T-helper 1 cell (primary cell): ENCODE results near the gene USP35.

Experiments
- DNase-seq, 5 donors: peaks; one replicate each; pipeline ENCODE4 v3.0.0-alpha.2; 2012 to 2020

The USP35 gene

DNA sequence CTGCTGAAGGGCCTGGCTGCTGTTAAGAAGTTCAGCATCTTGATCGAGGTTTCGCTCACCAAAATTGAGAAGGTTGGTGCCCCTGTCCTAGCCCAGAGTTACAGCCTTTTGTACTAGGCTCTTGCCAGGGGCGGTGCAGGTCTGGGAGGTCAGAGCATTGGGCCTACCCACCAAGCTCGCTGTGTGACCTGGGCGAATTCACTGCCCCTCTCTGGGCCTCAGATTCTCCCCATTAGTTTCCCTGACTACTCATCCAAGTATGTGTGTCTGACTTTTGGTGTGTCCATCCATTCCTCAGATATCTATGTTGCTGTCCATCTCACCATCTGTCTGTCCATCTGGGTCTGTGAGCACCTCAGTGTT, 10.9 kb downstream of the USP35 start:
- no peak for DNase-seq

DNA sequence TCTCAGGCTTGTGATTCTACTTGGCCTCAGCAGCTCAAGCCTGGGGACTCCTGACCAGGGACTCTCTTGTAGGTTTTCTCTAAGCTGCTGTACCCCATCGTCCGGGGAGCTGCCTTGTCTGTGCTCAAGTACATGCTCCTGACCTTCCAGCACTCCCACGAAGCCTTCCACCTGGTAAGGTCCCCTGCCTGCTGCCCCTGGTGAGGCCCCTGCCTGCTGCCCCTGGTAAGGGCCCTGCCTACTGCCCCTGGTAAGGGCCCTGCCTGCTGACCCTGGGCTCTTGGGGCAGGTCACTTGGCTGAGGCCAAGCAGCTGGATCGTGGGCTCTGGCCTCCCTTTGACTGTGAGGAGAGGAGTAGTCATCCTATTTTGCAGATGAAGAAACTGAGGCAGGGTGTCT, 11.3 kb downstream of the USP35 start:
- DNase-seq = no peak

DNA sequence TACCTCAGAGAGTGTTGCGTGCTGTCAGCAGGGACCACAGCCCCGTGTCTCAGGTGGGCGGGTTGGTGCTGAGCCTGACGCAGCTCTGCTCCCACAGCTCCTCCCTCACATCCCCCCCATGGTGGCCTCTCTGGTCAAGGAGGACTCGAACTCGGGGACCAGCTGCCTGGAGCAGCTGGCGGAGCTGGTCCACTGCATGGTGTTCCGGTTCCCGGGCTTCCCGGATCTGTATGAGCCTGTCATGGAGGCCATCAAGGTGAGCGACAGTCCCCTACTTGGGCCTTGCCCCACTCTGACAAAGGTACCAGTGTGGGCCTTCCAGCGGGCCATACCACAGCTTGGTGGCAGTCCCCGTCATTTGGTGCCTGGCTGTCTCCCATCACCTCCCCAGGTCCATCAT, 11.8 kb downstream of the USP35 start:
- no peak for DNase-seq

DNA sequence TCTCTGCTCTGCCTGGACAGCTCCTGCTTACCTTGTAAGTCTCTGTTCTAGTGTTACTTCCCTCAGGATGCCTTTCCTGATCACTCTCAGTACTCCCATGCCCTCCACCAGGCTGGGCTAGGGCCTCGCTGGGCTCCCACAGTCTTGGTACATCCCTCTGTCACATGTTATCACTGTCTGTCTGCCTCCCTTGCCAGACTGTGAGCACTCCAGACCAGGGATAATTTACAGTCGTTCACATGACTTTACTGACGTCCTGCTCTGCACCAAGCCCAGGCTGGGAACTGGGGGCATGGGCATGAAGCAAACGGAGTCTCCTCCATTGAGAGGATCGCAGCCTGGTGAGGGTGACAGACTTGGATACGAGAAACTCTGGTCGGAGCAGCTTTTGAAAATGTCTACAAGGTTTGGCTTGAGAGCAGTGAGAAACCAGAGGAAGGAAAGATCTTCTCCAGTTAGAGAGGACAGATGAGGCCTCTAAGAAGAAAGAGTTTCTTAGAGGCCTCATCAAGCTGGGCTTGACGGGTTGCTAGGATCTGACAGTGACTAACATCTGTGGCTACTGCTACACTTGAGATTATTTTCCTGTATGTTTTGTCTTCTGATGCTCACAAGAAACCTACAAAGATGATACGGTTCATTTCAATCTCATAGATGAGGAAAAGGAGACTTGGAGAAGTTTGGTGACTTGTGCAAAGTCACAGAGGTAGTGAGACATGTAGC, 12.5 kb downstream of the USP35 start:
- DNase-seq = no peak

DNA sequence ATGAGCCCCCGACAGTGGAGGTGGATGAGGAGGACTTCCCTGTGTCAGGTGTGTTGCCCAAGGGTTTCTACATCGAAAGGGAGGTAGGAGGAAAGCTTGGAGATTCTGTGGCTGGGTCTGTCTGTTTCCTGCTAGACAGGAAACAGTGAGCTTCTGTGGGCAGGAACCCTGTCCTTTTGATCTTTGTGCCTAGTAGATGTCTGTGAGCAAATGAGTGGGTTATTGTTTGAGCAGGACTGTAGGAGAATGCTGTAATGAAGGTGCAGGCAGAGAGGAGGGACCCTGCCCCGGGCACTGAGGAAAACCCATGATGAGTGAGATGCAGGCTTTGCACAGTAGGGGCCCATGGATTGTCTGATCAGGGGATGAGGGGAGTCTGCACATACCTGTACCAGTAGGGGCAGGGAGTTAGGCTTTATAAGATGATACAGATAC, 14.0 kb downstream of the USP35 start:
- DNase-seq = peak; percentile 25 to 79 (median 62)

DNA sequence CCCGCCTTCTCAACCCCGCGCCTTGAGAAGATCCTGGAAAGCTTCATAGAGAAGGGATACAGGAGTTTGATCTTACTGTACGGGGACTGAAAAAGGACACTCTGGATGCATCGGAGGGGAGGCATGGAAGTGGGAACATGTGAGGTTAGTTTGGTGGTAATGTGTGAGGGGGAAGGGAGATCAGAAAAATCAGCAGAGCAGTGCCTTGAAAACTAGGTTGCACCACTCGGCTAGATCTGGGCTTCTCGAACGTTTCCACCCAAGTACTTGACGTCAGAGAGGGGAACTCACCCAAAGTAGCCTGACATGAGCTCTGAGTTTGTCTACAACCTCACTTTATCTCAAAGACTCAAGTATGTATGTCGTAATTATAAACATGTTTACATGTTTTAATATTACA, 14.5 kb downstream of the USP35 start:
- DNase-seq = peak in 4 of 5 donors; percentile 53 to 64 (median 59)

DNA sequence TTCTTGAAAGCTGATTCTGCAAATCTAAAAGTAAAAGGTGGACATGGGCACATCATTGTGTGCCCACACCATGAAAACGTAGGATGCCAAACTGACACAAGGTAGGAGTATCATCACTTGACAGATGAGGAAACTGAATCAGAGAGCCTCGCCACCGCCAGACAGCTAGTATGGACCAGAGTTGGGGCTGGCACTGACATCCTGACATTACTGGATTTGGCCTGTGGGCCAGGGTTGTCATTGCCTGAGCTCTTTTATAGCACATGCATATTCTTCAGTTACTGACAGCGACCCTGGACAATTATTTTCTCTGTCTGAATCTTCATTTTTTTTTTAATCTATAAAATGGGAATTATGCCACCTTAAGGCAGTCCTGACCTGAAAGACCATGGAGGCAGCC, 16.5 kb downstream of the USP35 start:
- DNase-seq = no peak

DNA sequence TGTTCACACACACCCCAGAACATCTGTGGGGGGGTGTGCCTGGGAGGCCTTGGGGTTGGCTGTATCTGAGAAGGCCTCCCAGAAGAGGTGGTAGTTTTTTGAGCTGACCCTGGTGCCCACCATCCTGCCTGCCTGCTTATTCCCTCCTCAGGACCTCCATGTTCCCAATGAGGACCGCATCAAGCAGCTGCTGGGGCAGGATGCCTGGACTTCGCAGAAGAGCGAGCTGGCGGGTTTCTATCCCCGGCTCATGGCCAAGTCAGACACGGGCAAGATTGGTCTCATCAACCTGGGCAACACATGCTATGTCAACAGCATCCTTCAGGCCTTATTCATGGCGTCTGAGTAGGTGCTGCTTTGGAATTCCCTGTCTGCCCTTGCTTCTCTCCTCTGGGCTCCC, 17.0 kb downstream of the USP35 start:
- no peak for DNase-seq

DNA sequence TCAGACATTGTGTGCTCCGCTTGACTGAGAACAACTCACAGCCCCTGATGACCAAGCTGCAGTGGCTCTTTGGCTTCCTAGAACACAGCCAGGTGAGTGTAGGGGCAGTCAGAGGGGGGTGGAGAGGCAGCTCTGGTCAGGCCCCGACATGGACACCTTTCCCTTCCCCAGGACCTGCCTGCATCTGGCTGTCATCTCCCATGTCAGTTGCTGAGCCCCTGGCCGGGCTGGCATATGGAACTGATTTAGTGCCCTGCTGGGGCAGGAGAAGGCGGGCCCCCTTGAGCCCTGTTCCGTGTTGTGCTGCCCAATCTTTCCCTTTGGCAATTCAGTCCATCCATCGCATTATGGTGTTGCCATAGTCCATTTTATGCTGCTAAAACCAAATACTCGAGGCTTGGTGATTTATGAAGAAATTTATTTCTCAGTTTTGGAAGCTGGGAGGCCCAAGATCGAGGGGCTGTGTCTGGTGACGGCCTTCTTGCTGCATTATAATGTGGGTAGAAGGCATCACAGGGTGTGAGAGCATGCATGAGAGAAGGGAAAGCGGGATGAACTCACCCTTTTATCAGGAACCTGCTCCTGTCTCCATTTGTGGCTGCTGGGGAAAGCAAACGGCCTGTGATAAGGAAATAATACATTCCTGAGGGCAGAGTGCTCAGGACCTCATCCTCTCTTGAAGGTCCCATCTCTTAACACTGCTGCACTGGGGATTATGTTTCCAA, 19.0 kb downstream of the USP35 start:
- no peak for DNase-seq

DNA sequence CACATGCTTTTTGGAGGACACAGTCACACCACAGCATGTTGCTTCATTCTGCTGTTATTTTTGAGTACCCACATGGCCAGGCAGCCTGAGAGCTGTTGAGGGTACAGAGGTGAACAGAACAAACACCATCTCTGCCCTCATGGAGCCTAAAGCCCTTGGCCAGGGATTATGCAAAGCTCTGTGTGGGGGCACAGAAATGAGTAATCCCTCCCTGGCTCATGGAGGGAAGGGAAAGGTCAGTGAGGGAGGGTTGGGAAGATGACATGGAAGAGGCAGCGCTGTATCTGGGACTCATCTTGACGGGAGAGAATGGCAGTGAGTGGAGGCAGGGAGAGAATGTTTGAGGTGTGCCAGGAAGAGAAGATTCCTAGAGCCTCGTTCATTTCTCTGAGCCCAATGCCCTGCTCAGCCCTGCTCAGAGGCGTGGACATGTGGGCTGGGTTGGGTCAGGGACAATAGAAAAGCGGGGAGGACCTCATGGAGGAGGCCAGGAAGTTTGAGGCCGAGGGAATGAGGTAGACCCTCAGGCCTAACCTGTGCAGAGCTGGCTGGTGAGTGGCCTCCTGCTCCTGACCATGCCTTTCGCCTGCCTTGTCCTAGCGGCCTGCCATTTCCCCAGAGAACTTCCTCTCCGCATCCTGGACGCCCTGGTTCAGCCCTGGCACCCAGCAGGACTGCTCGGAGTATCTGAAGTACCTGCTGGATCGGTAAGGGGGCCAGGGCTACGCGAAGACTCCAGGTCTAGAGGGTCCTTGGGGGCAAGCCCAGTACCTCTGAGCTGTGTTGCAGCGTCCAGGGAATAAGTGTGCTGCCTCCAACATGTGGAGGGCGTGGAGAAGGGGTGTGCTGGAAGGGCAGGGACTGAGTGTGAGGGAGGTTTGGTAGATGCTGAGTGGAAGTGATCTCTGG, 19.8 kb downstream of the USP35 start:
- no peak for DNase-seq

DNA sequence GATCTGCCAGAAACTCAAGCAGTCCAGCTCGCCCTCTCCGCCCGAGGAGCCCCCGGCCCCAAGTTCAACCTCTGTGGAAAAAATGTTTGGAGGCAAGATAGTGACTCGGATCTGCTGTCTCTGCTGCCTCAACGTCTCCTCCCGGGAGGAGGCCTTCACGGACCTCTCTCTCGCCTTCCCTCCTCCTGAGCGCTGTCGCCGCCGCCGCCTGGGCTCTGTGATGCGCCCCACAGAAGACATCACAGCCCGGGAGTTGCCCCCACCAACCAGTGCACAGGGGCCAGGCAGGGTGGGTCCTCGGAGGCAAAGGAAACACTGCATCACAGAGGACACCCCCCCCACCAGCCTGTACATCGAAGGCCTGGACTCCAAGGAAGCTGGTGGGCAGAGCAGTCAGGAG, 20.8 kb downstream of the USP35 start:
- DNase-seq = no peak

DNA sequence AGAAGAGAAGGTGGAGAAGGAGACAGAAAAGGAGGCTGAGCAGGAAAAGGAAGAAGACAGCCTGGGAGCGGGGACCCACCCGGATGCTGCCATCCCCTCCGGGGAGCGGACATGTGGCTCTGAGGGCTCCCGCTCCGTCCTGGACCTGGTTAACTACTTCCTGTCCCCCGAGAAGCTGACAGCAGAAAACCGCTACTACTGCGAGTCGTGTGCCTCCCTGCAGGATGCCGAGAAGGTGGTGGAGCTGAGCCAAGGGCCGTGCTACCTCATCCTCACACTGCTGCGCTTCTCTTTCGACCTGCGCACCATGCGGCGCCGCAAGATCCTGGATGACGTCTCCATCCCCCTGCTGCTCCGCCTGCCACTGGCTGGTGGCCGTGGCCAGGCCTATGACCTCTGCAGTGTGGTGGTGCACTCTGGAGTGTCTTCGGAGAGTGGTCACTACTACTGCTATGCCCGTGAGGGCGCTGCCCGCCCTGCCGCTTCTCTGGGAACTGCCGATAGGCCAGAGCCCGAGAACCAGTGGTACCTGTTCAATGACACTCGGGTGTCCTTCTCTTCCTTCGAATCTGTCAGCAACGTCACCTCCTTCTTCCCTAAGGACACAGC, 21.4 kb downstream of the USP35 start:
- no peak for DNase-seq

DNA sequence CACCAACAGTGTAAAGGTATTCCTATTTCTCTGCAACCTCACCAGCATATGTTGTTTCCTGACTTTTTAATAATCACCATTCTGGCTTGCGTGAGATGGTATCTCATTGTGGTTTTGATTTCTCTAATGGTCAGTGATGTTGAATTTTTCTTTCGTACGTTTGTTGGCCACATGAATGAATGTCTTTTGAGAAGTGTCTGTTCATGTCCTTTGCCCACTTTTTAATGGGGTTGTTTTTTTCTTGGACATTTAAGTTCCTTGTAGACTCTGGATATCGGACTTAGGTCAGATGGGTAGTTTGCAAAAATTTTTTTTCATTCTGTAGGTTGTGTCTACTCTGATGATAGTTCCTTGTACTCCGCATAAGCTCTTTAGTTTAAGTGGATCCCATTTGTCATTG, 22.8 kb downstream of the USP35 start:
- no peak for DNase-seq

DNA sequence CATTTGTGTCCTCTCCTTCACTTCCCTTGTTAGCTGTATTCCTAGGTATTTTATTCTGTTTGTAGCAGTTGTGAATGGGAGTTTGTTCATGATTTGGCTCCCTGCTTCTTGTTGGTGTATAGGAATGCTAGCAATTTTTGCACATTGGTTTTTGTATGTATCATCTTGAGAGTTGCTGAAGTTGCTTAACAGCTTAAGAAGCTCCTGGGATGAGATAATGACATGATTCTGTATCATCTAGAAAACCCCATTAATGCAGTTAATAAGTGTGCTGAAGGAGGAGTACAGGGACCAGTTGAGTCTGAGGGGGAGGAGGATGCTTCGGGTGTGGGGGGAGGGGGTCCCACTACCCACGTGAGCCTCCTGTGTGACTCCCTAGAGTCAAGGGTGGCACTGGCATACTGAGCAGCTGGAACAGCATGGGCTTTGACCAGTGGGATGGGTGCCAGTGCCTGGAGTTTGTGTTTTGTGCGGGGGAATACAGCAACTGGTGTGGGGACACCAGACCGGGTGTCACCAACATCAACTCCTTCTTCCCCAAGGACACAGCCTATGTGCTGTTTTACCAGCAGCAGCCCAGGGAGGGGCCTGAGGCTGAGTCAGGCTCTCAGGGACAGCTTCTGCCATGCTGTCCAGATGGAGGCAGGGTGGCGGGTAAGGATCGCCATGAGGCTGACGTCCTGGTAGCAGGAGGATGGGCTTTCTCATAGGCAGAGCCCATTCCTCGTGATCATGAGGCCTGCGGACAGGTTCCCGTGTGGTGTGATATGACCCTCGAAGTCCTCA, 24.1 kb downstream of the USP35 start:
- DNase-seq = no peak

DNA sequence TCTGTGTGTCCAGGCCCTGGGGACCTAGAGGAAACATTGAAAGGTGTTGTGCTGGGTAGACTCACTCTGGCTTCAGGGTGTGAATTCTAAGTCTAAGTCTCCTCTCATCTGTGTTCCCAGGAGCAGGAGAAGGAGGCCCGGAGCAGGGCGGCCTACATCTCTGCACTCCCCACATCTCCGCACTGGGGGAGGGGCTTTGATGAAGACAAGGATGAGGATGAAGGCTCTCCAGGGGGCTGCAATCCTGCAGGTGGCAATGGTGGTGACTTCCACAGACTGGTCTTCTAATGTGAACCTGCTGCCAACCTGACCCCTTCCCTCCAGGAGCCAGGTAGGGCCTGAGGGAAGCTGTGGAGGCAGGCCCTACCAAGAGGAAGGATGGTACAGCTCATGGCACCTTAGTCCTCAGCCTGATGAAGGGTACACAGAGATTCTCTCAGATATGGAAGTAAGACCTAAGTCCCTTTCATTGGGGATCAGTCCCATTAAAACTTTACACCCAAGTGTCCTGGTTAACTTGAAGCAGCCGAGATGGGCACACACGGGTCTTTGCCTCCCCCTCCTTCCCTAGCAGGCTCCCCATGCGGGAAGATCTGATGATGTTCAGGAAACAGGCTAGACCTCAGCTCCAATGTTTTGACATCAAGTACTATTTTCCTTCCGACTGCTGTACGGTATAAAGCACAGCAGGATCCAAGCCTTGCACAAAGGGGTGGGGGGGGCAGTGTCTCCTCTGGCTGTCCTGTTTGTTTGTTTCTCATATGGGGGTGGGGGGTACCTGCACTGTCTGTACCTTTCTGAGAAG, 25.0 kb downstream of the USP35 start:
- DNase-seq = no peak

DNA sequence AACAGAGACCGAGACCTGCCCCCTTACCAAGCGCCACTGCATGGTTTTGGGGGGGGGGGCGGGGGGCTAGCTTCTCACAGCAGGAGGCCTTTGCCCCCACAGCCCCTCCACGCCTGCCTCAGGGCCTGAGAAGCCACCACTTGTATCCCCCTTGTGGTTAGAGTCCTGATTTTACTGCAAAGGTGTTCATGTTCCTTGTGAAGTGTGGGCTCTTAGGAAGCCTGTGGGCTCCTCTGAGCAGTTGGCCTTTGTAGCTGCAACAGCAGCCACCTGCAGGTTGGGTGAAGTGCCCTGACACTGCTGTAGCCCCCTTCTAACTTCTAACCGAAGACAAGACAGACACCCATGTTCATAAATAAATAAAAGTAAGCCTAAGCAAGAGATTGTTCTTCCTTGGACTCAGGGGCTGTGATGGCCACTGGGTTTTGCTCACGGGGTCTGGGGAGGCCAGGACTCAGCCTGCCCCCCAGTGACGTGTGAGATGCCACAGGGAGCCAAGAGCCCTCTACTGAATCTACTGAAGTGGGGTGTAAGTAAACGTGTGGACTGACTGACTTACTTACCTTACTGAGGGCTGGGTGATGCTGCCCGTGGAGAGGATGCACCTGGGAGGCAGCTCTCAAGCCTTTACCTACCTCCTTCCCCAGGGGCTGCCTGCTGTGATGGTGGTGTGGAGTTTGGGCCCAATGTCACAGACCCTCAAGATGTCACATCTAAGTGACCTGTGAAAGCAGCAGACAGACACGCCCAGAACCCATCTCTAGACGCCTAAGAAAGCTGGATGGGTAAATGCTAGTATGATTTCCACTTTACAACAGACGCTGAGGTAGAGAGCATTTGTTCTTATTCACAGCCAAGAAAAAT, 25.8 kb downstream of the USP35 start:
- DNase-seq = no peak

DNA sequence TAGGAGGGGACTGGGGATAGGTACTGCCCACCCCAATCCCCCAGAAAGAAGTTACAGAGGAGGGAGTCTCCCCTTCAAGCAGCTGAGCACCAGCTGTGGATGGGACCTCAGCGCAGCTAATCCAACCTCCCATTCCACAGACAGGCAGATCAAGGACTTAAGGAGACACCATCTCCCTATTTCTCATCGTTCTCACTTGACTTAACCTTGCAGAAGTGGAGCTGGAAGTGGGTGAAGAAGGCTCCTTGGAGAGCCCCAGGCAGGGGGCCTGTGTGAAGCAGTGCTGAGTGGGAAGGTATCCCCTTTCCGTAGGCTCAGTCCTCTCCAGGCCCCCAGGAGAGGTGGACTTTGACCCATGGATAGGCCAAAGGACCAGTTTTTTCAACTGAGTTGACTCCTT, 27.3 kb downstream of the USP35 start:
- DNase-seq = no peak

DNA sequence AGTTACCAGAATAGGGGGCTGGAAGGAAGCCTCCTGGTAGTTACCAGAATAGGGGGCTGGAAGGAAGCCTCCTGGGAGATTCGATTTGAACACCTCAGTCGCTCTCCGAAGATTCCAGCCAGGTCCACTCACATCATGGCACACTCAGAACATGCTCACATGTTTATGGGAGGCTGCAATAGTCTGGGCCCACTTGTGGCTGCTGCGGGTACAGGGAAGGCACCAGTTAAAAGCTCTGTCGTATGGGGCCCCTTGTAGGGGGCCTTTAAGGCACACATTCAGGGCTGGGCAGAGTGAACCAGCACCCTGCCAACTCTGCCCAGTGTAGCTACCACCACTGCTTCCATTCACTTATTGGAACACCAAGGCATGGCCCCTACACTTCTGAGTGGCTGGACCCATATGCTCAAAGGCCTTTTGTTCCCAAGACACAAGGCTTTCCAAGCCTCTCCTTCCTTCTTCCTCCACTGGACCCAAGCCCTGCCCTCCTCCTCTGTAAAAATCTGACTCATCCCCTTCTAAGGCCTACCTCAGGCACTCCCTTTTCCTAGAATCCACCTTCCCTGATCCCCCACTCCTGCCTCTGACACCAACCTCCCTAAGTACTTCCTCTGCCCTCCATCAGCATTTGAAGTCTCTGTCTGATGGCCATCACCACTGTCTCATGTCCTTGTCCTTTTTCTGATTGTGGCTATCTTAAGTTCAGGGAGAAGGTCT, 28.0 kb downstream of the USP35 start:
- DNase-seq = no peak

DNA sequence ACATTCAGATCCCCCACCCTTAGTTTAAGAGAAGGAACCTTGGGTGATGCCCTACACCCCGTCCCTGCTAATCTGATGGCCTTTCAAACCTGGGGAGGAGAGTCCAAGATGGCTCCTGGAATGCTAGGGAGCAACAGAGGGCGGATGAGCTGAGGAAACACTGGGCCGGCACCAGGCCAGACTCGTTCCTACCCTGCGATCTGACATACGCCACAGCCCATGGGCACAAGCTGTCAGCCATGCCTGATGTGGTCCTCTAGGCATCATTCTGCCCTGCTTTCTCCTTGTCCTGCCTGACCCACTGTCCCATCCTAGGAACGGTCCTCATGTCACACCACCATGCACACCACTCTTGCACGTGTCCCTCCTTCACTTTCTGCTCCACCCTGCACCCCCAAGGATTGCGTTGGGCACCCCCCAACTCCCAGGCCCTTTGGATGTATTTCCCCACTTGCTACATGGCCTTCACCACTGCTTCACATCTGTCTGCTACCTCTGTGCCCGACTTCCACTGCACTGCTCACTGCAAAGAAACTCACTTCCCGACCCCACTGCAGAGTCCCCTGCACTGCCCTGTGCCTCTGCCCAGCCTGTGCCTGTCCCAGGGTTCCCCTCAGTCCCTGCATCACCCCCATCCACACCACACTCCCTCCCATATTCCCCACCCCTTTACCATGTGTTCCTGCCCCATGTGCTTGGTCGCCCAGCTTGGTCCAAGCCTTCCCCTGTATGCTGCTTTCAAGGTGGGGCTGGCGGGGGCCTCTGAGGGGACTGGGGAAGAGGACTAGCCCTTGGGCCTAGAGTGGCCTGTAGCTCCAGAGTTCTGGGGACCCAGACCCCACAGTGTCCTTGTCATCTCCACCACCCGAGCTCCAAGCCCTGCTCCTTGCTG, 29.2 kb downstream of the USP35 start:
- DNase-seq = no peak
